Progenitor cell of endocrine pancreas (in vitro differentiated cells): ENCODE data around the gene SUSD4. TPM values are rescaled to one million over a fixed set of nuclear protein-coding genes. Genes with fewer than 3 reads are reported as not detected.

Source experiments
- DNase-seq: peaks from one replicate; pipeline ENCODE4 v3.0.0; 2021; ENCODE audit warnings: low spot score; ENCODE audit not compliant: unreplicated experiment
- H3K27ac Mint-ChIP-seq: 2 replicates; pipeline ENCODE4 v1.8.0; 2021; ENCODE audit warnings: mild to moderate bottlenecking, moderate library complexity, mixed read lengths
- H3K27me3 Mint-ChIP-seq: 2 replicates; pipeline ENCODE4 v1.8.0; 2021; ENCODE audit warnings: mixed read lengths
- H3K36me3 Mint-ChIP-seq: 2 replicates; pipeline ENCODE4 v1.8.0; 2022; ENCODE audit warnings: mixed read lengths; ENCODE audit not compliant: insufficient read depth
- H3K4me1 Mint-ChIP-seq: 2 replicates; pipeline ENCODE4 v1.8.0; 2021; ENCODE audit warnings: low read depth, mixed read lengths
- H3K4me3 Mint-ChIP-seq: 2 replicates; pipeline ENCODE4 v1.8.0; 2021; ENCODE audit warnings: low read depth, mild to moderate bottlenecking, moderate library complexity, mixed read lengths
- H3K9me3 Mint-ChIP-seq: 2 replicates; pipeline ENCODE4 v1.8.0; 2021; ENCODE audit warnings: low read depth, mixed read lengths
- total RNA-seq: library from RNA; stranded (reverse); gene quantifications from 2 replicates; pipeline ENCODE4 v1.2.1, GENCODE V29; 2021
- TF ChIP-seq, protein P1 (sequence below): fragments of 200-600 bp; sonication (generic); IDR thresholded peaks from one replicate; pipeline ENCODE4 v1.5.0; 2021; ENCODE audit warnings: antibody characterized with exemption, mild to moderate bottlenecking; ENCODE audit not compliant: unreplicated experiment

Gene SUSD4
- total RNA-seq, 1 donor from 2014 or later, result 6.0 TPM

GRCh38 chr1:223264529-223264928 is 99.4 kb downstream of the SUSD4 start:
- TF ChIP-seq, protein P1, sequence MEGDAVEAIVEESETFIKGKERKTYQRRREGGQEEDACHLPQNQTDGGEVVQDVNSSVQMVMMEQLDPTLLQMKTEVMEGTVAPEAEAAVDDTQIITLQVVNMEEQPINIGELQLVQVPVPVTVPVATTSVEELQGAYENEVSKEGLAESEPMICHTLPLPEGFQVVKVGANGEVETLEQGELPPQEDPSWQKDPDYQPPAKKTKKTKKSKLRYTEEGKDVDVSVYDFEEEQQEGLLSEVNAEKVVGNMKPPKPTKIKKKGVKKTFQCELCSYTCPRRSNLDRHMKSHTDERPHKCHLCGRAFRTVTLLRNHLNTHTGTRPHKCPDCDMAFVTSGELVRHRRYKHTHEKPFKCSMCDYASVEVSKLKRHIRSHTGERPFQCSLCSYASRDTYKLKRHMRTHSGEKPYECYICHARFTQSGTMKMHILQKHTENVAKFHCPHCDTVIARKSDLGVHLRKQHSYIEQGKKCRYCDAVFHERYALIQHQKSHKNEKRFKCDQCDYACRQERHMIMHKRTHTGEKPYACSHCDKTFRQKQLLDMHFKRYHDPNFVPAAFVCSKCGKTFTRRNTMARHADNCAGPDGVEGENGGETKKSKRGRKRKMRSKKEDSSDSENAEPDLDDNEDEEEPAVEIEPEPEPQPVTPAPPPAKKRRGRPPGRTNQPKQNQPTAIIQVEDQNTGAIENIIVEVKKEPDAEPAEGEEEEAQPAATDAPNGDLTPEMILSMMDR, result no peak
- no peaks in the 10 kb centered on the region for H3K36me3 Mint-ChIP-seq
- H3K4me3 Mint-ChIP-seq, result no peak overlapping the region

GRCh38 chr1:223261914-223262313 is 102.1 kb downstream of the SUSD4 start:
- H3K9me3 Mint-ChIP-seq, result no peaks in the 10 kb centered on the region
- TF ChIP-seq, protein P1, result no peak
- H3K27ac Mint-ChIP-seq, result no peak overlapping the region

More at GRCh38 chr1:223264529-223264928, 99.4 kb downstream of the SUSD4 start:
- H3K4me1 Mint-ChIP-seq, result peaks cover 19% of the 10 kb centered on the region
- no peak overlapping the region for H3K27ac Mint-ChIP-seq
- H3K9me3 Mint-ChIP-seq, result no peaks in the 10 kb centered on the region
- DNase-seq, result no peak
- H3K27me3 Mint-ChIP-seq, result peaks cover 85% of the 10 kb centered on the region

DNA sequence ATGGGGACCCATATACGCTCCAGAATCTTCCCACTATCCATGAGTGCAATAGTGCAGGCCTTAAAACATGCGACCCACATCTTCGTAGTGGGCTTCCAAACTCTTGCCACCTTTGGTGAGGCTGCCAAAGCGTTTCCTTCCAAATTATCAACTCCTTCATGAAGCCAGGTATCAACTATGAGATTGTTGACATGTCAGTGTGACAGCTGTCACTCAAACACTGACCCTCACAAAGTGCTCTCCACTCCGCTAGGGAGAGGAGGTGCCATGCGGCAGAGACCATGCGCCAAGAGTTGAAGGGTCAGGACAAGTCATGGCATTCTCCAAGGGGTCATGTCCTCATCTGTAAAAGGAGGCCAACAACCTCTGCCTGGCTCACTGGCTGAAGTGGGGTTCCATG is 103.3 kb downstream of the SUSD4 start:
- Mint-ChIP-seq H3K27me3 (peaks cover 79% of the 10 kb centered on the region), H3K4me1 (peaks cover 10% of the 10 kb centered on the region), H3K27ac (no peak overlapping the region), H3K36me3 (no peaks in the 10 kb centered on the region), H3K9me3 (no peaks in the 10 kb centered on the region), H3K4me3 (no peak overlapping the region)
- TF ChIP-seq, protein P1, result no peak
- no peak for DNase-seq

More at GRCh38 chr1:223261914-223262313, 102.1 kb downstream of the SUSD4 start:
- H3K4me1 Mint-ChIP-seq, result peaks cover 10% of the 10 kb centered on the region
- DNase-seq, result no peak
- H3K27me3 Mint-ChIP-seq, result peaks cover 84% of the 10 kb centered on the region
- no peak overlapping the region for H3K4me3 Mint-ChIP-seq
- H3K36me3 Mint-ChIP-seq, result no peaks in the 10 kb centered on the region

GRCh38 chr1:223259462-223259861 is 104.5 kb downstream of the SUSD4 start:
- H3K27me3 Mint-ChIP-seq, result peaks cover 75% of the 10 kb centered on the region
- TF ChIP-seq, protein P1, result no peak
- no peak overlapping the region for H3K4me3 Mint-ChIP-seq
- no peaks in the 10 kb centered on the region for H3K36me3 Mint-ChIP-seq
- no peak overlapping the region for H3K27ac Mint-ChIP-seq
- DNase-seq, result no peak
- no peaks in the 10 kb centered on the region for H3K9me3 Mint-ChIP-seq
- H3K4me1 Mint-ChIP-seq, result peaks cover 5% of the 10 kb centered on the region

GRCh38 chr1:223258751-223259198 is 105.2 kb downstream of the SUSD4 start:
- Mint-ChIP-seq H3K4me3 (no peak overlapping the region), H3K36me3 (no peaks in the 10 kb centered on the region), H3K27me3 (peaks cover 76% of the 10 kb centered on the region), H3K9me3 (no peaks in the 10 kb centered on the region), H3K27ac (no peak overlapping the region), H3K4me1 (peaks cover 4% of the 10 kb centered on the region)
- DNase-seq, result no peak
- TF ChIP-seq, protein P1, result no peak
